Fibroblast of lung (primary cell): ENCODE measurements around the gene BORCS8. TPM values are rescaled to one million over a fixed set of nuclear protein-coding genes. Genes with fewer than 3 reads are reported as not detected.

Experiments
- DNase-seq, 2 donors: peaks; one replicate each; pipeline versions ENCODE4 v3.0.0 to v3.0.0-alpha.2; 2010; ENCODE audit warnings: low read depth in 2 of 2
- H2AFZ ChIP-seq: 2 replicates; pipeline ENCODE4 v1.5.1; 2012; ENCODE audit warnings: low read length, control low read depth, inconsistent platforms
- H3K27ac ChIP-seq: 2 replicates; pipeline ENCODE4 v1.5.1; 2011; ENCODE audit warnings: low read length, control low read depth; ENCODE audit not compliant: insufficient read depth
- H3K27me3 ChIP-seq: 2 replicates; pipeline ENCODE4 v1.5.1; 2011; ENCODE audit warnings: mild to moderate bottlenecking, low read length; ENCODE audit not compliant: control insufficient read depth, insufficient read depth
- H3K36me3 ChIP-seq: 2 replicates; pipeline ENCODE4 v1.5.1; 2011; ENCODE audit warnings: low read length; ENCODE audit not compliant: control insufficient read depth, insufficient read depth
- H3K4me1 ChIP-seq: 2 replicates; pipeline ENCODE4 v1.5.1; 2011; ENCODE audit warnings: low read length; ENCODE audit not compliant: control insufficient read depth, insufficient read depth; ENCODE audit errors: extremely low read depth
- H3K4me2 ChIP-seq: 2 replicates; pipeline ENCODE4 v1.5.1; 2011; ENCODE audit warnings: low read length, control low read depth; ENCODE audit not compliant: insufficient read depth; ENCODE audit errors: extremely low read depth
- H3K4me3 ChIP-seq, 4 experiments: fragments of 200-600 bp in 1 of 4; sonication (generic) in 1 of 4; replicated peaks in 1 of 4; 2 replicates each; pipeline ENCODE4 v1.5.1; 2011 to 2016; ENCODE audit warnings: low read length in 4 of 4, low read depth in 3 of 4, mild to moderate bottlenecking in 3 of 4, control low read depth in 2 of 4, inconsistent platforms in 1 of 4, mixed read lengths in 1 of 4; ENCODE audit not compliant: insufficient read depth in 1 of 4; ENCODE audit errors: control extremely low read depth in 1 of 4
- H3K79me2 ChIP-seq: 2 replicates; pipeline ENCODE4 v1.5.1; 2012; ENCODE audit warnings: mild to moderate bottlenecking, low read length, inconsistent platforms; ENCODE audit not compliant: control insufficient read depth, insufficient read depth
- H3K9ac ChIP-seq: 2 replicates; pipeline ENCODE4 v1.5.1; 2011; ENCODE audit warnings: mild to moderate bottlenecking, low read length, control low read depth; ENCODE audit not compliant: insufficient read depth
- H3K9me3 ChIP-seq: 2 replicates; pipeline ENCODE4 v1.5.1; 2012; ENCODE audit warnings: low read depth, low read length; ENCODE audit not compliant: control insufficient read depth, insufficient read depth
- H4K20me1 ChIP-seq: 2 replicates; pipeline ENCODE4 v1.5.1; 2011; ENCODE audit warnings: low read length; ENCODE audit not compliant: control insufficient read depth, insufficient read depth; ENCODE audit errors: extremely low read depth
- EZH2 ChIP-seq: IDR thresholded peaks from 2 replicates; pipeline ENCODE4 v1.5.1; 2012; ENCODE audit warnings: low read length, control low read depth, mild to moderate bottlenecking; ENCODE audit errors: missing control alignments
- polyA plus RNA-seq, 2 donors: library from polyadenylated mRNA; depleted of rRNA in 1 of 2; stranded (reverse) in 1 of 2; unstranded in 1 of 2; fragments of >200 nt; gene quantifications; 2 replicates each; pipeline ENCODE4 v1.2.1, GENCODE V29; 2011 to 2012; ENCODE audit warnings: missing spikeins in 1 of 2
- total RNA-seq: library from RNA; depleted of rRNA; stranded (reverse); fragments of >200 nt; gene quantifications from 2 replicates; pipeline ENCODE4 v1.2.1, GENCODE V29; 2014
- TF ChIP-seq, protein P1 (sequence below), 2 donors: IDR thresholded peaks in 1 of 2; conservative IDR thresholded peaks in 1 of 2; 1 replicate in 1 of 2; 2 replicates in 1 of 2; pipeline ENCODE4 v1.5.1; 2011 to 2012; ENCODE audit warnings: low read length in 2 of 2, control low read depth in 1 of 2, inconsistent platforms in 1 of 2, low read depth in 1 of 2, mild to moderate bottlenecking in 1 of 2

Gene BORCS8
- total and polyA plus RNA-seq, 2 donors (not counting 1 experiment from before 2014, with no cell fraction given) = 10.7 to 13.9 TPM

DNA sequence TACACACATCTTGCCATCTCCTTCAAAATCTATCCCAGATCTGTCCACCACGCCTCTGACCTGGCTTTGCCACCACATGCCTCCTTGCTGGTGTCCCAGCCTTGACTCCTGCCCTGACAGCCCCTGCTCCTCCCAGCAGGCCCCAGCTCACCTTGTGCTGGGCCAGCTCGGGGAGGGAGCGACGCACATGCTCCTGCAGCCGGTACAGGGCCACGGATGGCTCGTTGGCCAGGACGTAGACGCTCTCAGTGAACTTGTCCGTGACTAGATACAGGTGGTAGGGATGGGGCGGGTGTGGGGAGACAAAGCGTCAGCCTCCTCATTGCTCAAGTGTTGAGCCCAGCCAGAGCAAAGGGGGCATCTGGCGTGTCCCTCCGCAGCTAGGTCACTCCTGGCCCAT, 5.2 kb downstream of the BORCS8 start:
- H3K4me2 ChIP-seq = no peak overlapping the region
- no peak overlapping the region for H2AFZ ChIP-seq
- DNase-seq = no peak
- H3K36me3 ChIP-seq = peaks cover 6% of the 10 kb centered on the region
- no peak overlapping the region for H3K9ac ChIP-seq
- no peaks in the 10 kb centered on the region for H3K9me3 ChIP-seq
- H3K27me3 ChIP-seq = no peaks in the 10 kb centered on the region
- peaks cover 2% of the 10 kb centered on the region for H3K4me1 ChIP-seq
- H4K20me1 ChIP-seq = no peaks in the 10 kb centered on the region
- no peak overlapping the region for H3K4me3 ChIP-seq
- peaks cover 23% of the 10 kb centered on the region for H3K79me2 ChIP-seq
- no peak for TF ChIP-seq EZH2
- TF ChIP-seq, protein P1, sequence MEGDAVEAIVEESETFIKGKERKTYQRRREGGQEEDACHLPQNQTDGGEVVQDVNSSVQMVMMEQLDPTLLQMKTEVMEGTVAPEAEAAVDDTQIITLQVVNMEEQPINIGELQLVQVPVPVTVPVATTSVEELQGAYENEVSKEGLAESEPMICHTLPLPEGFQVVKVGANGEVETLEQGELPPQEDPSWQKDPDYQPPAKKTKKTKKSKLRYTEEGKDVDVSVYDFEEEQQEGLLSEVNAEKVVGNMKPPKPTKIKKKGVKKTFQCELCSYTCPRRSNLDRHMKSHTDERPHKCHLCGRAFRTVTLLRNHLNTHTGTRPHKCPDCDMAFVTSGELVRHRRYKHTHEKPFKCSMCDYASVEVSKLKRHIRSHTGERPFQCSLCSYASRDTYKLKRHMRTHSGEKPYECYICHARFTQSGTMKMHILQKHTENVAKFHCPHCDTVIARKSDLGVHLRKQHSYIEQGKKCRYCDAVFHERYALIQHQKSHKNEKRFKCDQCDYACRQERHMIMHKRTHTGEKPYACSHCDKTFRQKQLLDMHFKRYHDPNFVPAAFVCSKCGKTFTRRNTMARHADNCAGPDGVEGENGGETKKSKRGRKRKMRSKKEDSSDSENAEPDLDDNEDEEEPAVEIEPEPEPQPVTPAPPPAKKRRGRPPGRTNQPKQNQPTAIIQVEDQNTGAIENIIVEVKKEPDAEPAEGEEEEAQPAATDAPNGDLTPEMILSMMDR (conservative IDR thresholded peaks at IDR 0.05 in 1 of 2, IDR thresholded peaks at IDR 0.05 in 1 of 2; ENCODE audit: low read depth in 1 of 2, low read length in 2 of 2) = no peak
- no peak overlapping the region for H3K27ac ChIP-seq

DNA sequence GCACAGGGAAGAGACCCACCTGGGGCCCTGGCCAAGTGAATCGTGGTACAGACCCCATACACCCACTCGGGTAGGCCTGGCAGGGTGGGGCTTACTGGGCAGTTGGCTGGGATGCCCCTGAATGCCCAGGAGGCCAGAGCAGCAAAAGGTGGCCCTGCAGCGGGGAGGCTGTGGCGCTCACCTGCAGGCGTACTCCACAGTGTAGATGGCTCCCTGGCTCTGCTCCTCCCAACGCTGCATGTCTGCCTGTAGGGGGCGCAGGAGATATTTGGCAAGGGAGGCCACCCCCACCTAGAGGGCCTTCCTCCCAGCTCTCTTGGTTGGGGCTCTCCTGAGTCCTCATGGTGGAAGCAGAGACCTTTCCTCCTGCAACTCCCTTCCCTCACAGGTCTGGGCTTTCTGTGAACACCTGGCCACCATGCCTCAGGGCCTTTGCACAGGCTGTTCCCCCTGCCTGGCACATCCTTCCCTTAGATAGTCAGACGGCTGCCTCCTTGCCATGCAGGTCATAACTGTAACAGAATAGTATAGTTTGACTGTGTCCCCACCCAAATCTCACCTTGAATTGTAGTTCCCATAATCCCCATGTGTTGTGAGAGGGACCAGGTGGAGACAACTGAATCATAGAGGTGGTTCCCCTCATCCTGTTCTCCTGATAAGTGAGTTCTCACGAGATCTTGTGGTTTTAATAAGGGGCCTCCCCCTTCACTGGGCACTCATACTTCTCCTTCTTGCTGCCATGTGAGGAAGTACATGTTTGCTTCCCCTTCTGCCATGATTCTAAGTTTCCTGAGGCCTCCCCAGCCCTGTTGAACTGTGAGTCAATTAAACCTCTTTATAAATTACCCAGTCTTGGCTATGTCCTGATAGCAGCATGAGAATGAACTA, 5.9 kb downstream of the BORCS8 start:
- Histone ChIP-seq H2AFZ (no peak overlapping the region), H3K79me2 (peaks cover 16% of the 10 kb centered on the region), H3K9me3 (no peaks in the 10 kb centered on the region), H3K27me3 (no peaks in the 10 kb centered on the region), H3K4me3 (no peak overlapping the region), H3K9ac (no peak overlapping the region), H3K4me1 (peaks cover 2% of the 10 kb centered on the region), H3K36me3 (peaks cover 6% of the 10 kb centered on the region), H3K4me2 (no peak overlapping the region), H4K20me1 (no peaks in the 10 kb centered on the region), H3K27ac (no peak overlapping the region)
- TF ChIP-seq, protein P1 (conservative IDR thresholded peaks at IDR 0.05 in 1 of 2, IDR thresholded peaks at IDR 0.05 in 1 of 2; ENCODE audit: low read depth in 1 of 2, low read length in 2 of 2) = peak; percentile 44 to 57
- no peak for TF ChIP-seq EZH2
- DNase-seq = peak; percentile 18 to 23

DNA sequence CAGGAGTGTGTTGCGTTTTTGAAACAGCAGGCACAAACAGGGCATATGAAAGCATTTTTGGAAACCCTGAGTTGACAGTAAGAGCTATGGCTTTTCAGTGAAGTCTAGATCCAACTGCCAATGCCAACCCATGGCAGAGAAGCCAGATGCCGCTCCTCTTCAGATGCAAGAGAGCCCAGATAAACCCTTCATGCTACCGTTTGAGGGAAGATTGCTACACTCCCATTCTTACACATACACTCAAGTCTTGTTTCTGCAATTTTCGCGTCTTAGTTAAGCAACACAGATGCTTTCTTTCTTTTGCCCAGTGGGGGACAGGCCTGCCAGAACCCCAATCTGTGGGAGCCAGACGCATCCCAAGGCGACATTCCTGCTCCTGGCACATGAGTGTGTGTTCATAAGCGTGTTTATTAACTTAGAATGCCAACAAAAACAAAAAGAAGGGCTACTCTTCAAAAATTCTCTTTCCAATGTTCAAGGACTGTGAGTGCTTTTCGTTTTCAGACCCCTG, 10.4 kb downstream of the BORCS8 start:
- H3K4me3 ChIP-seq = no peak overlapping the region
- peaks cover 7% of the 10 kb centered on the region for H3K36me3 ChIP-seq
- no peak overlapping the region for H3K4me2 ChIP-seq
- H3K79me2 ChIP-seq = no peaks in the 10 kb centered on the region
- TF ChIP-seq EZH2 = no peak
- TF ChIP-seq, protein P1 (conservative IDR thresholded peaks at IDR 0.05 in 1 of 2, IDR thresholded peaks at IDR 0.05 in 1 of 2; ENCODE audit: low read depth in 1 of 2, low read length in 2 of 2) = no peak
- no peaks in the 10 kb centered on the region for H3K4me1 ChIP-seq
- DNase-seq = no peak
- H3K9ac ChIP-seq = no peak overlapping the region
- H3K9me3 ChIP-seq = no peaks in the 10 kb centered on the region
- H4K20me1 ChIP-seq = no peaks in the 10 kb centered on the region
- H3K27ac ChIP-seq = no peak overlapping the region
- no peaks in the 10 kb centered on the region for H3K27me3 ChIP-seq
- H2AFZ ChIP-seq = no peak overlapping the region
